HCT116 (cell line): ENCODE data around the gene TBCD. TPM values are rescaled to one million over a fixed set of nuclear protein-coding genes. Genes with fewer than 3 reads are reported as not detected.

ENCODE experiments used
- ATAC-seq: fragments of 200-7000 bp; cut with Tn5 transposase; 2 replicates; pipeline ENCODE4 v1.9.1; 2020; ENCODE audit warnings: mild to moderate bottlenecking, moderate library complexity
- BruUV-seq: library from RNA; stranded (reverse); fragments of 400-500 nt; replicated peaks from 2 replicates; lab custom pipeline; 2021; lab: Mats Ljungman, UMichigan
- CTCF ChIA-PET: fragments of 300-600 bp; sonication (Branson Sonifier 250); formaldehyde crosslinking; loops from one replicate; lab custom pipeline; 2021; ENCODE audit warnings: antibody characterized with exemption; lab: Charles Lee
- POLR2A ChIA-PET: fragments of 300-600, 350-600 bp; sonication (Branson Sonifier 250); formaldehyde crosslinking; loops from one replicate; lab custom pipeline; 2021; ENCODE audit warnings: antibody characterized with exemption; lab: Charles Lee
- RAD21 ChIA-PET, 2 experiments: fragments of 300-600 bp; sonication (Branson Sonifier 250); formaldehyde crosslinking; loops; one replicate each; lab custom pipeline; 2023; ENCODE audit warnings: low total read pairs in 2 of 2; ENCODE audit not compliant: uncharacterized antibody in 2 of 2, unreplicated experiment in 2 of 2, low non-redundant PET in 1 of 2; lab: Charles Lee
- DNase-seq: peaks from one replicate; pipeline ENCODE4 v3.0.0-alpha.2; 2010; ENCODE audit warnings: low read depth, low spot score
- H2AFZ ChIP-seq: fragments of 200-600 bp; shearing (Covaris generic), sonication (generic); 2 replicates; pipeline ENCODE4 v1.6.1; 2017; ENCODE audit warnings: low read depth, mixed run types, mixed read lengths, antibody characterized with exemption, low read length; ENCODE audit not compliant: poor library complexity, severe bottlenecking
- H3K27ac ChIP-seq: 2 replicates; pipeline ENCODE4 v1.5.1; 2012; ENCODE audit warnings: low read depth, low read length
- H3K27me3 ChIP-seq: fragments of 200-600 bp; sonication (generic); 2 replicates; pipeline ENCODE4 v1.6.1; 2016; ENCODE audit warnings: mixed run types, low read length, mixed read lengths; ENCODE audit not compliant: insufficient read depth
- H3K36me3 ChIP-seq, 2 experiments: fragments of 200-500 bp in 1 of 2; fragments of 200-600 bp in 1 of 2; sonication (Bioruptor generic) in 1 of 2; sonication (generic) in 1 of 2; 2 replicates each; pipeline versions ENCODE4 v1.5.1 to v1.6.1; 2014 to 2016; ENCODE audit warnings: low read length in 2 of 2, inconsistent platforms in 1 of 2, mixed read lengths in 1 of 2, mixed run types in 1 of 2; ENCODE audit not compliant: insufficient read depth in 2 of 2, control insufficient read depth in 1 of 2
- H3K4me1 ChIP-seq, 2 experiments: fragments of 200-600 bp in 1 of 2; sonication (generic) in 1 of 2; 2 replicates each; pipeline versions ENCODE4 v1.5.1 to v1.6.1; 2012 to 2017; ENCODE audit warnings: low read length in 2 of 2, inconsistent platforms in 1 of 2, mild to moderate bottlenecking in 1 of 2, mixed read lengths in 1 of 2, mixed run types in 1 of 2, moderate library complexity in 1 of 2; ENCODE audit not compliant: insufficient read depth in 2 of 2, control insufficient read depth in 1 of 2
- H3K4me2 ChIP-seq: fragments of 200-600 bp; sonication (generic); 2 replicates; pipeline ENCODE4 v1.6.1; 2017; ENCODE audit warnings: mixed run types, low read length, mixed read lengths
- H3K4me3 ChIP-seq, 2 experiments: fragments of 200-600 bp in 1 of 2; sonication (generic) in 1 of 2; replicated peaks in 1 of 2; 2 replicates each; pipeline ENCODE4 v1.5.1; 2011 to 2016; ENCODE audit warnings: low read length in 2 of 2, control low read depth in 1 of 2, low read depth in 1 of 2, mild to moderate bottlenecking in 1 of 2, mixed read lengths in 1 of 2, mixed run types in 1 of 2
- H3K79me2 ChIP-seq: fragments of 200-600 bp; sonication (generic); 2 replicates; pipeline ENCODE4 v1.6.1; 2017; ENCODE audit warnings: mild to moderate bottlenecking, mixed run types, low read length, moderate library complexity, mixed read lengths; ENCODE audit not compliant: insufficient read depth
- H3K9ac ChIP-seq: fragments of 200-600 bp; sonication (generic); 2 replicates; pipeline ENCODE4 v1.6.1; 2016; ENCODE audit warnings: low read length, mixed read lengths
- H3K9me2 ChIP-seq: fragments of 200-600 bp; sonication (generic), shearing (Covaris generic); 2 replicates; pipeline ENCODE4 v1.6.1; 2017; ENCODE audit warnings: mixed run types, mild to moderate bottlenecking, moderate library complexity; ENCODE audit not compliant: insufficient read depth
- H3K9me3 ChIP-seq, 2 experiments: fragments of 200-500 bp in 1 of 2; fragments of 200-600 bp in 1 of 2; sonication (Bioruptor generic) in 1 of 2; sonication (generic) in 1 of 2; 2 replicates each; pipeline ENCODE4 v1.6.1; 2014 to 2017; ENCODE audit warnings: low read length in 2 of 2, mixed read lengths in 2 of 2, inconsistent platforms in 1 of 2, low read depth in 1 of 2, mild to moderate bottlenecking in 1 of 2, mixed run types in 1 of 2, moderate library complexity in 1 of 2; ENCODE audit not compliant: control insufficient read depth in 1 of 2, insufficient read depth in 1 of 2
- H4K20me1 ChIP-seq: fragments of 200-600 bp; sonication (generic), shearing (Covaris generic); 2 replicates; pipeline ENCODE4 v1.6.1; 2017; ENCODE audit warnings: mixed run types, mild to moderate bottlenecking, moderate library complexity; ENCODE audit not compliant: insufficient read depth
- CBX3 ChIP-seq: IDR thresholded peaks from 2 replicates; pipeline ENCODE4 v1.6.1; 2012; ENCODE audit warnings: low read depth
- CEBPB ChIP-seq: IDR thresholded peaks from 2 replicates; pipeline ENCODE4 v1.6.1; 2012; ENCODE audit warnings: low read depth
- CTCF ChIP-seq, 3 experiments: fragments of 200-600 bp in 1 of 3; sonication (generic) in 1 of 3; IDR thresholded peaks in 2 of 3; conservative IDR thresholded peaks in 1 of 3; 2 replicates each; pipeline ENCODE4 v1.5.1; 2012 to 2017; ENCODE audit warnings: low read depth in 2 of 3, low read length in 2 of 3, antibody characterized with exemption in 1 of 3, borderline replicate concordance in 1 of 3, control low read depth in 1 of 3, mild to moderate bottlenecking in 1 of 3, mixed read lengths in 1 of 3, mixed run types in 1 of 3, moderate library complexity in 1 of 3; ENCODE audit not compliant: insufficient read depth in 1 of 3
- EGR1 ChIP-seq: IDR thresholded peaks from 2 replicates; pipeline ENCODE4 v1.6.1; 2012; ENCODE audit warnings: low read depth
- ELF1 ChIP-seq: IDR thresholded peaks from 2 replicates; pipeline ENCODE4 v1.6.1; 2012; ENCODE audit warnings: low read depth, borderline replicate concordance
- EZH2 ChIP-seq: fragments of 200-600 bp; sonication (generic); IDR thresholded peaks from 2 replicates; pipeline ENCODE4 v1.6.1; 2017; ENCODE audit warnings: antibody characterized with exemption, mixed run types
- EZH2phosphoT487 ChIP-seq: fragments of 200-600 bp; IDR thresholded peaks from 2 replicates; pipeline ENCODE4 v1.6.1; 2018; ENCODE audit warnings: antibody characterized with exemption, borderline replicate concordance
- FOSL1 ChIP-seq: IDR thresholded peaks from 2 replicates; pipeline ENCODE4 v1.6.1; 2012; ENCODE audit warnings: low read depth
- JUND ChIP-seq: IDR thresholded peaks from 2 replicates; pipeline ENCODE4 v1.6.1; 2012
- MAX ChIP-seq: IDR thresholded peaks from 2 replicates; pipeline ENCODE4 v1.6.1; 2012
- POLR2A ChIP-seq: IDR thresholded peaks from 2 replicates; pipeline ENCODE4 v1.7.0; 2011; ENCODE audit warnings: borderline replicate concordance; ENCODE audit not compliant: insufficient read depth, insufficient read length; ENCODE audit errors: extremely low read depth
- POLR2AphosphoS5 ChIP-seq: IDR thresholded peaks from 2 replicates; pipeline ENCODE4 v1.6.1; 2011; ENCODE audit warnings: mild to moderate bottlenecking, low read depth, low read length, moderate library complexity
- RAD21 ChIP-seq: IDR thresholded peaks from 2 replicates; pipeline ENCODE4 v1.6.1; 2012; ENCODE audit warnings: low read depth, mild to moderate bottlenecking
- REST ChIP-seq: IDR thresholded peaks from 2 replicates; pipeline ENCODE4 v1.6.1; 2012; ENCODE audit warnings: low read depth
- SIN3A ChIP-seq: IDR thresholded peaks from 2 replicates; pipeline ENCODE4 v1.6.1; 2012; ENCODE audit warnings: low read depth
- SRF ChIP-seq: IDR thresholded peaks from 2 replicates; pipeline ENCODE4 v1.6.1; 2012; ENCODE audit warnings: low read depth
- TCF7L2 ChIP-seq: IDR thresholded peaks from 2 replicates; pipeline ENCODE4 v1.7.0; 2011; ENCODE audit warnings: borderline replicate concordance, inconsistent platforms; ENCODE audit not compliant: insufficient read depth, insufficient read length; ENCODE audit errors: extremely low read depth
- ZBTB33 ChIP-seq: IDR thresholded peaks from 2 replicates; pipeline ENCODE4 v1.6.1; 2011; ENCODE audit warnings: mild to moderate bottlenecking, low read length, moderate library complexity; ENCODE audit not compliant: insufficient replicate concordance; ENCODE audit errors: extremely low read depth
- ZNF274 ChIP-seq: fragments of 200-500 bp; sonication (Bioruptor generic); IDR thresholded peaks from 2 replicates; pipeline ENCODE4 v1.6.1; 2014; ENCODE audit warnings: mild to moderate bottlenecking, low read depth, low read length, inconsistent platforms
- intact Hi-C: fragments of 100-400 bp; cut with micrococcal nuclease; formaldehyde crosslinking; loops from 2 replicates; pipeline ENCODE4 v1.10.0; 2022
- total RNA-seq: library from RNA; stranded (reverse); gene quantifications from one replicate; pipeline ENCODE4 v1.2.1, GENCODE V29; 2021; ENCODE audit not compliant: unreplicated experiment

TBCD gene
- total RNA-seq, 1 experiment from 2014 or later = 152 TPM

GRCh38 chr17:82952019-82952418 is 200.2 kb downstream of the TBCD start:
- RAD21 ChIA-PET = no interaction called here
- Histone ChIP-seq H3K27ac (no peak overlapping the region), H3K4me1 (no peaks in the 10 kb centered on the region), H3K27me3 (no peaks in the 10 kb centered on the region), H3K36me3 (no peaks in the 10 kb centered on the region; a peak in 1 of 4 replicates), H3K79me2 (no peaks in the 10 kb centered on the region), H3K9me2 (no peaks in the 10 kb centered on the region), H3K9ac (no peak overlapping the region), H4K20me1 (no peaks in the 10 kb centered on the region), H2AFZ (no peak overlapping the region), H3K4me2 (no peak overlapping the region), H3K9me3 (no peaks in the 10 kb centered on the region; a peak in 1 of 4 replicates), H3K4me3 (no peak overlapping the region)
- POLR2A ChIA-PET = no interaction called here
- intact Hi-C loops = no loop called here
- BruUV-seq = no TSS peak
- no peak for DNase-seq
- TF ChIP-seq RAD21 (no peak), SRF (no peak), TCF7L2 (no peak), EZH2 (no peak), CBX3 (no peak), EZH2phosphoT487 (no peak), ELF1 (no peak), ZNF274 (no peak), CEBPB (no peak), FOSL1 (no peak), ZBTB33 (no peak), SIN3A (no peak), JUND (no peak), MAX (no peak), CTCF (IDR thresholded peaks at IDR 0.05 in 2 of 3, conservative IDR thresholded peaks at IDR 0.05 in 1 of 3; ENCODE audit: borderline replicate concordance in 1 of 3, insufficient read depth in 1 of 3, low read depth in 2 of 3, low read length in 2 of 3) (no peak), POLR2AphosphoS5 (no peak), POLR2A (no peak), REST (no peak), EGR1 (no peak)
- ATAC-seq = no peak
- CTCF ChIA-PET = no interaction called here
